ENCODE measurements around the gene BAAT.

- TF ChIP-seq, protein P1, sequence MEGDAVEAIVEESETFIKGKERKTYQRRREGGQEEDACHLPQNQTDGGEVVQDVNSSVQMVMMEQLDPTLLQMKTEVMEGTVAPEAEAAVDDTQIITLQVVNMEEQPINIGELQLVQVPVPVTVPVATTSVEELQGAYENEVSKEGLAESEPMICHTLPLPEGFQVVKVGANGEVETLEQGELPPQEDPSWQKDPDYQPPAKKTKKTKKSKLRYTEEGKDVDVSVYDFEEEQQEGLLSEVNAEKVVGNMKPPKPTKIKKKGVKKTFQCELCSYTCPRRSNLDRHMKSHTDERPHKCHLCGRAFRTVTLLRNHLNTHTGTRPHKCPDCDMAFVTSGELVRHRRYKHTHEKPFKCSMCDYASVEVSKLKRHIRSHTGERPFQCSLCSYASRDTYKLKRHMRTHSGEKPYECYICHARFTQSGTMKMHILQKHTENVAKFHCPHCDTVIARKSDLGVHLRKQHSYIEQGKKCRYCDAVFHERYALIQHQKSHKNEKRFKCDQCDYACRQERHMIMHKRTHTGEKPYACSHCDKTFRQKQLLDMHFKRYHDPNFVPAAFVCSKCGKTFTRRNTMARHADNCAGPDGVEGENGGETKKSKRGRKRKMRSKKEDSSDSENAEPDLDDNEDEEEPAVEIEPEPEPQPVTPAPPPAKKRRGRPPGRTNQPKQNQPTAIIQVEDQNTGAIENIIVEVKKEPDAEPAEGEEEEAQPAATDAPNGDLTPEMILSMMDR (IDR thresholded peaks at IDR 0.05), result no peak
- TF ChIP-seq POLR2A (IDR thresholded peaks at IDR 0.05), result no peak
Measured at GRCh38 chr9:101419863-101420262, 35.1 kb upstream of the BAAT start.
